GM12892 (cell line): Measurements from ENCODE around the gene IDH3G.
A peak's percentile ranks its signal among the peaks of the same experiment; 100 is the strongest.

Source experiments
- DNase-seq: peaks from one replicate; pipeline ENCODE4 v3.0.0; 2011; ENCODE audit not compliant: insufficient read length
- FAIRE-seq: peaks from 2 replicates; lab custom pipeline; 2011; peaks lifted over from hg19 to GRCh38; lab: Jason Lieb, UNC
- POLR2A ChIP-seq: IDR thresholded peaks from 2 replicates; pipeline ENCODE4 v1.6.1; 2011; ENCODE audit warnings: low read depth, low read length, control low read depth
- POLR2AphosphoS5 ChIP-seq: IDR thresholded peaks from 2 replicates; pipeline ENCODE4 v1.6.1; 2011; ENCODE audit warnings: low read depth, low read length, control low read depth
- TAF1 ChIP-seq: IDR thresholded peaks from 2 replicates; pipeline ENCODE4 v1.6.1; 2011; ENCODE audit warnings: low read depth, mild to moderate bottlenecking, control low read depth, low read length, borderline replicate concordance

IDH3G gene

GRCh38 chrX:153800177-153800722 lies 6.1 kb upstream of the IDH3G start:
- TF ChIP-seq POLR2A = no peak
- no peak for TF ChIP-seq TAF1
- peak; percentile 47; the same call in 1 of the 2 replicates for TF ChIP-seq POLR2AphosphoS5
- DNase-seq (no peak), FAIRE-seq (no peak)

GRCh38 chrX:153799326-153799725 lies 5.2 kb upstream of the IDH3G start:
- no peak for TF ChIP-seq POLR2AphosphoS5
- no peak for TF ChIP-seq TAF1
- no peak for TF ChIP-seq POLR2A
- FAIRE-seq (no peak), DNase-seq (no peak)

- FAIRE-seq (no peak), DNase-seq (no peak)
- TF ChIP-seq POLR2A (no peak), TAF1 (no peak), POLR2AphosphoS5 (no peak)
These were observed 3.3 kb upstream of the IDH3G start for GRCh38 chrX:153797415-153798015.

GRCh38 chrX:153794897-153795816 lies 982 bp upstream of the IDH3G start:
- no peak for FAIRE-seq
- TF ChIP-seq POLR2AphosphoS5 = no peak
- no peak for TF ChIP-seq POLR2A
- TF ChIP-seq TAF1 = no peak
- DNase-seq = no peak

GRCh38 chrX:153793291-153793690 lies 884 bp downstream of the IDH3G start:
- FAIRE-seq = no peak
- no peak for DNase-seq
- TF ChIP-seq POLR2AphosphoS5 (no peak), TAF1 (no peak), POLR2A (no peak)

GRCh38 chrX:153792368-153792767 lies 1.8 kb downstream of the IDH3G start:
- TF ChIP-seq TAF1 (no peak), POLR2A (no peak), POLR2AphosphoS5 (no peak)
- FAIRE-seq = no peak
- no peak for DNase-seq

GRCh38 chrX:153791104-153791852 lies 2.9 kb downstream of the IDH3G start:
- DNase-seq (no peak), FAIRE-seq (no peak)
- TF ChIP-seq POLR2AphosphoS5 = no peak
- TF ChIP-seq TAF1 = no peak
- TF ChIP-seq POLR2A = no peak

- FAIRE-seq = no peak
- no peak for DNase-seq
- no peak for TF ChIP-seq TAF1
- TF ChIP-seq POLR2A = no peak
- no peak for TF ChIP-seq POLR2AphosphoS5
These were observed 4.5 kb downstream of the IDH3G start for GRCh38 chrX:153789654-153790053.

- DNase-seq = no peak
- no peak for FAIRE-seq
- TF ChIP-seq TAF1 (no peak), POLR2A (no peak), POLR2AphosphoS5 (no peak)
These were observed 7.5 kb downstream of the IDH3G start for GRCh38 chrX:153786669-153787068.

GRCh38 chrX:153784325-153784967 lies 9.7 kb downstream of the IDH3G start:
- no peak for DNase-seq
- no peak for FAIRE-seq
- TF ChIP-seq POLR2AphosphoS5 = peak; percentile 56; the same call in 1 of the 2 replicates
- TF ChIP-seq TAF1 = no peak

GRCh38 chrX:153783378-153784013 lies 10.7 kb downstream of the IDH3G start:
- TF ChIP-seq TAF1 (no peak), POLR2A (no peak), POLR2AphosphoS5 (no peak)
- FAIRE-seq (no peak), DNase-seq (no peak)
